IMR-90 (cell line): ENCODE measurements around the gene SKAP1. TPM values are rescaled to one million over a fixed set of nuclear protein-coding genes. Genes with fewer than 3 reads are reported as not detected.

ENCODE experiments used
- ATAC-seq: fragments of 200-7000 bp; cut with Tn5 transposase; 2 replicates; pipeline ENCODE4 v1.9.1; 2020; ENCODE audit warnings: low read depth, mild to moderate bottlenecking, moderate library complexity
- BruUV-seq: library from RNA; stranded (reverse); fragments of 400-500 nt; replicated peaks from 2 replicates; lab custom pipeline; 2021; lab: Mats Ljungman, UMichigan
- CTCF ChIA-PET: fragments of 300-600 bp; formaldehyde crosslinking; extraction: SDS; loops from one replicate; lab custom pipeline; 2021; ENCODE audit warnings: antibody characterized with exemption; lab: Yijun Ruan, JAX
- POLR2A ChIA-PET: fragments of 300-600 bp; sonication (Branson Sonifier 250); formaldehyde crosslinking; loops from one replicate; lab custom pipeline; 2022; ENCODE audit warnings: antibody characterized with exemption; ENCODE audit not compliant: unreplicated experiment; lab: Charles Lee
- DNase-seq: peaks from one replicate; pipeline ENCODE4 v3.0.0; 2013
- H2AFZ ChIP-seq: replicated peaks from 2 replicates; pipeline ENCODE3; 2013; ENCODE audit warnings: low read length, mild to moderate bottlenecking; ENCODE audit not compliant: poor library complexity
- H2AK5ac ChIP-seq: 2 replicates; pipeline ENCODE4 v1.6.1; 2013; ENCODE audit warnings: low read depth, low read length, inconsistent platforms
- H2AK9ac ChIP-seq: replicated peaks from 2 replicates; pipeline ENCODE3; 2013; ENCODE audit warnings: mild to moderate bottlenecking, low read depth, low read length, moderate library complexity; ENCODE audit not compliant: poor library complexity
- H2BK120ac ChIP-seq: 2 replicates; pipeline ENCODE4 v1.6.1; 2013; ENCODE audit warnings: low read depth, low read length, inconsistent platforms
- H2BK15ac ChIP-seq: 3 replicates; pipeline ENCODE4 v1.6.1; 2013; ENCODE audit warnings: low read depth, low read length, inconsistent platforms
- H2BK20ac ChIP-seq: 2 replicates; pipeline ENCODE4 v1.6.1; 2013; ENCODE audit warnings: low read depth, mild to moderate bottlenecking, inconsistent platforms, low read length, moderate library complexity
- H2BK5ac ChIP-seq: 2 replicates; pipeline ENCODE4 v1.6.1; 2013; ENCODE audit warnings: mild to moderate bottlenecking, low read depth, low read length, inconsistent platforms; ENCODE audit not compliant: poor library complexity, severe bottlenecking
- H3K14ac ChIP-seq: replicated peaks from 2 replicates; pipeline ENCODE4 v1.6.1; 2013; ENCODE audit warnings: low read depth, low read length, inconsistent platforms
- H3K18ac ChIP-seq: 2 replicates; pipeline ENCODE4 v1.6.1; 2013; ENCODE audit warnings: low read depth, low read length, control low read depth
- H3K23ac ChIP-seq: 2 replicates; pipeline ENCODE4 v1.6.1; 2013; ENCODE audit warnings: low read depth, low read length, inconsistent platforms
- H3K27ac ChIP-seq: 2 replicates; pipeline ENCODE4 v1.5.1; 2013; ENCODE audit warnings: mild to moderate bottlenecking, control low read depth, low read length; ENCODE audit not compliant: insufficient read depth
- H3K27me3 ChIP-seq: 2 replicates; pipeline ENCODE4 v1.6.1; 2013; ENCODE audit warnings: low read length; ENCODE audit not compliant: control insufficient read depth, insufficient read depth
- H3K36me3 ChIP-seq: 2 replicates; pipeline ENCODE4 v1.6.1; 2013; ENCODE audit warnings: low read length, mixed read lengths; ENCODE audit not compliant: control insufficient read depth, insufficient read depth
- H3K4ac ChIP-seq: 2 replicates; pipeline ENCODE4 v1.6.1; 2013; ENCODE audit warnings: low read depth, low read length, inconsistent platforms
- H3K4me1 ChIP-seq: 2 replicates; pipeline ENCODE4 v1.6.1; 2013; ENCODE audit warnings: low read length, mixed read lengths; ENCODE audit not compliant: control insufficient read depth, insufficient read depth
- H3K4me2 ChIP-seq: 2 replicates; pipeline ENCODE4 v1.6.1; 2013; ENCODE audit warnings: low read depth, mild to moderate bottlenecking, control low read depth, low read length, moderate library complexity
- H3K4me3 ChIP-seq: 2 replicates; pipeline ENCODE4 v1.5.1; 2013; ENCODE audit warnings: low read depth, mild to moderate bottlenecking, control low read depth, low read length, moderate library complexity; ENCODE audit not compliant: insufficient read depth
- H3K56ac ChIP-seq: 2 replicates; pipeline ENCODE4 v1.6.1; 2013; ENCODE audit warnings: low read length, inconsistent platforms; ENCODE audit not compliant: insufficient read depth; ENCODE audit errors: extremely low read depth
- H3K79me1 ChIP-seq, 2 experiments: 2 replicates each; pipeline ENCODE4 v1.6.1; 2013; ENCODE audit warnings: low read length in 2 of 2, inconsistent platforms in 1 of 2, low read depth in 1 of 2
- H3K9ac ChIP-seq: 2 replicates; pipeline ENCODE4 v1.6.1; 2013; ENCODE audit warnings: low read depth, low read length, control low read depth
- H3K9me1 ChIP-seq: 2 replicates; pipeline ENCODE4 v1.6.1; 2013; ENCODE audit warnings: low read length, inconsistent platforms; ENCODE audit not compliant: insufficient read depth
- H3K9me3 ChIP-seq: 2 replicates; pipeline ENCODE4 v1.6.1; 2013; ENCODE audit warnings: low read length; ENCODE audit not compliant: control insufficient read depth, insufficient read depth
- H4K20me1 ChIP-seq: 2 replicates; pipeline ENCODE4 v1.6.1; 2013; ENCODE audit warnings: low read length, inconsistent platforms; ENCODE audit not compliant: insufficient read depth
- H4K5ac ChIP-seq: 2 replicates; pipeline ENCODE4 v1.6.1; 2013; ENCODE audit warnings: mild to moderate bottlenecking, low read depth, low read length, control low read depth
- H4K8ac ChIP-seq, 2 experiments: 2 replicates each; pipeline ENCODE4 v1.6.1; 2013; ENCODE audit warnings: low read depth in 2 of 2, low read length in 2 of 2, control low read depth in 1 of 2, inconsistent platforms in 1 of 2
- H4K91ac ChIP-seq: 2 replicates; pipeline ENCODE4 v1.6.1; 2013; ENCODE audit warnings: low read depth, low read length, inconsistent platforms; ENCODE audit not compliant: insufficient read depth
- BHLHE40 ChIP-seq: fragments of 150-350 bp; IDR thresholded peaks from 2 replicates; pipeline ENCODE4 v1.6.1; 2016; ENCODE audit warnings: mild to moderate bottlenecking, low read depth, low read length
- CEBPB ChIP-seq: IDR thresholded peaks from 2 replicates; pipeline ENCODE4 v1.6.1; 2012; ENCODE audit warnings: low read depth, low read length, improper control_type of control experiment
- CHD1 ChIP-seq: IDR thresholded peaks from 2 replicates; pipeline ENCODE4 v1.6.1; 2012; ENCODE audit warnings: low read depth, low read length, improper control_type of control experiment
- FOS ChIP-seq: fragments of 150-350 bp; IDR thresholded peaks from 2 replicates; pipeline ENCODE4 v1.6.1; 2016; ENCODE audit warnings: low read depth, low read length
- MAFK ChIP-seq: IDR thresholded peaks from 2 replicates; pipeline ENCODE4 v1.6.1; 2012; ENCODE audit warnings: low read depth, low read length, improper control_type of control experiment
- MAZ ChIP-seq: IDR thresholded peaks from 2 replicates; pipeline ENCODE4 v1.6.1; 2012; ENCODE audit warnings: low read depth, mild to moderate bottlenecking, low read length, improper control_type of control experiment, moderate library complexity, borderline replicate concordance
- MXI1 ChIP-seq: IDR thresholded peaks from 2 replicates; pipeline ENCODE4 v1.6.1; 2012; ENCODE audit warnings: low read depth, mild to moderate bottlenecking, low read length, moderate library complexity, borderline replicate concordance
- NFE2L2 ChIP-seq: fragments of 150-350 bp; IDR thresholded peaks from 2 replicates; pipeline ENCODE4 v1.6.1; 2016; ENCODE audit warnings: low read depth, mild to moderate bottlenecking, low read length
- POLR2A ChIP-seq: IDR thresholded peaks from 2 replicates; pipeline ENCODE4 v1.6.1; 2012; ENCODE audit warnings: mild to moderate bottlenecking, low read depth, low read length
- RAD21 ChIP-seq: IDR thresholded peaks from 2 replicates; pipeline ENCODE4 v1.6.1; 2012; ENCODE audit warnings: low read length, improper control_type of control experiment
- RCOR1 ChIP-seq: IDR thresholded peaks from 2 replicates; pipeline ENCODE4 v1.6.1; 2012; ENCODE audit warnings: mild to moderate bottlenecking, low read length, improper control_type of control experiment; ENCODE audit not compliant: insufficient replicate concordance
- RFX5 ChIP-seq: IDR thresholded peaks from 2 replicates; pipeline ENCODE4 v1.8.0; 2012; ENCODE audit warnings: low read depth, mild to moderate bottlenecking, low read length, moderate library complexity
- SMC3 ChIP-seq: fragments of 150-350 bp; IDR thresholded peaks from 2 replicates; pipeline ENCODE4 v1.6.1; 2016; ENCODE audit warnings: low read depth, mild to moderate bottlenecking, antibody characterized with exemption, low read length, moderate library complexity
- WGBS, 2 experiments: methylation state at CpG; one replicate each; pipeline versions ENCODE4 v1.1.5 to v1.1.7; 2013; ENCODE audit warnings: missing lambda C conversion rate in 2 of 2; ENCODE audit not compliant: insufficient read length in 1 of 2; ENCODE audit errors: extremely low coverage in 2 of 2; 5-methylcytosine and 5-hydroxymethylcytosine counted together
- dilution Hi-C: fragments of 300-500 bp; cut with HindIII; formaldehyde crosslinking; loops from one replicate; pipeline ENCODE4 v1.14.3; 2018; ENCODE audit warnings: low sequenced_read_pairs; ENCODE audit not compliant: unreplicated experiment
- in situ Hi-C: fragments of 300-500 bp; cut with MboI; formaldehyde crosslinking; loops from 3 replicates; pipeline ENCODE4 v1.14.3; 2019; ENCODE audit warnings: low sequenced_read_pairs, inconsistent platforms, mixed read lengths
- intact Hi-C: fragments of 100-400 bp; cut with micrococcal nuclease; formaldehyde crosslinking; loops from 2 replicates; pipeline ENCODE4 v1.10.0; 2022
- polyA plus RNA-seq, 3 experiments: library from polyadenylated mRNA; depleted of rRNA; stranded (reverse); fragments of >200 nt; gene quantifications; 2 replicates each; pipeline ENCODE4 v1.2.3, GENCODE V29; 2012; ENCODE audit warnings: low replicate concordance in 1 of 3
- total RNA-seq: library from RNA; depleted of rRNA; stranded (reverse); fragments of >200 nt; gene quantifications from 2 replicates; pipeline ENCODE4 v1.2.3, GENCODE V29; 2012
- TF ChIP-seq, protein P1 (sequence below): fragments of 150-350 bp; IDR thresholded peaks from 2 replicates; pipeline ENCODE4 v1.6.1; 2017; ENCODE audit warnings: mild to moderate bottlenecking, antibody characterized with exemption, low read length, low read depth
- TF ChIP-seq, protein P2 (sequence below): fragments of 150-350 bp; IDR thresholded peaks from 2 replicates; pipeline ENCODE4 v1.6.1; 2016; ENCODE audit warnings: low read depth, mild to moderate bottlenecking, low read length, moderate library complexity, borderline replicate concordance
- TF ChIP-seq, protein P3 (sequence below): conservative IDR thresholded peaks from 2 replicates; pipeline ENCODE4 v1.5.1; 2012; ENCODE audit warnings: mild to moderate bottlenecking, low read depth, low read length, improper control_type of control experiment

Gene SKAP1
- total and polyA plus RNA-seq, 2 of the 4 experiments (the other 2 are of a cell fraction), result not detected

DNA sequence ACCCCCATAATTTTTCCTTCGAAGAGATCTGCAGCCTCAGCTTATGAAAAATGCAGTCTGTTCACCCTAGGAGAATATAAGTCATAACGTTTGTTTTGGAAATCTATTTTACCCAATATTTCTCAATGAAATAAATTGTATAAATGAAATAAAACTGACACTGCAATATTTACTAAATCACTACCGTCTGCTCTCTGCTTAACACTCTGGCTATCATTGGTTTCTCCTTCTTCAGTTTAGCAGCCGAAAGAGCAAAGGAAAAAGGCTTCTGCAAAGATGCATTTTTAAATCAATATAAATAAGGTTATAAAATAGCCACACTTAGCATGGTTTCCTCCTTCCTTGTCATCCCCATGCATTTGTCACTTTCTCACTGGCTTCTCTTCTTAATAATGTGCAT, 174.3 kb downstream of the SKAP1 start:
- H2AK9ac ChIP-seq, result no peak overlapping the region
- peaks cover 32% of the 10 kb centered on the region for H3K27me3 ChIP-seq
- H3K79me1 ChIP-seq, result no peaks in the 10 kb centered on the region
- H2BK5ac ChIP-seq, result no peak overlapping the region
- no peak overlapping the region for H3K4me3 ChIP-seq
- CTCF ChIA-PET, result no interaction called here
- POLR2A ChIA-PET, result no interaction called here
- H4K8ac ChIP-seq, result no peak overlapping the region
- H3K14ac ChIP-seq, result no peak overlapping the region
- H3K9me1 ChIP-seq, result no peaks in the 10 kb centered on the region
- no peak overlapping the region for H2BK20ac ChIP-seq
- dilution Hi-C loops, result no loop called here
- no peaks in the 10 kb centered on the region for H3K36me3 ChIP-seq
- no peak overlapping the region for H2BK15ac ChIP-seq
- no peak overlapping the region for H3K9ac ChIP-seq
- H4K5ac ChIP-seq, result no peak overlapping the region
- no peak overlapping the region for H3K23ac ChIP-seq
- no peak overlapping the region for H2AFZ ChIP-seq
- no peak overlapping the region for H4K91ac ChIP-seq
- TF ChIP-seq RFX5 (no peak), NFE2L2 (no peak), MAZ (no peak), CEBPB (no peak), FOS (no peak), BHLHE40 (no peak), MXI1 (no peak), RCOR1 (no peak), CHD1 (no peak), POLR2A (no peak), SMC3 (no peak), MAFK (no peak), RAD21 (no peak)
- TF ChIP-seq, protein P1, sequence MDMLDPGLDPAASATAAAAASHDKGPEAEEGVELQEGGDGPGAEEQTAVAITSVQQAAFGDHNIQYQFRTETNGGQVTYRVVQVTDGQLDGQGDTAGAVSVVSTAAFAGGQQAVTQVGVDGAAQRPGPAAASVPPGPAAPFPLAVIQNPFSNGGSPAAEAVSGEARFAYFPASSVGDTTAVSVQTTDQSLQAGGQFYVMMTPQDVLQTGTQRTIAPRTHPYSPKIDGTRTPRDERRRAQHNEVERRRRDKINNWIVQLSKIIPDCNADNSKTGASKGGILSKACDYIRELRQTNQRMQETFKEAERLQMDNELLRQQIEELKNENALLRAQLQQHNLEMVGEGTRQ, result no peak
- TF ChIP-seq, protein P2, sequence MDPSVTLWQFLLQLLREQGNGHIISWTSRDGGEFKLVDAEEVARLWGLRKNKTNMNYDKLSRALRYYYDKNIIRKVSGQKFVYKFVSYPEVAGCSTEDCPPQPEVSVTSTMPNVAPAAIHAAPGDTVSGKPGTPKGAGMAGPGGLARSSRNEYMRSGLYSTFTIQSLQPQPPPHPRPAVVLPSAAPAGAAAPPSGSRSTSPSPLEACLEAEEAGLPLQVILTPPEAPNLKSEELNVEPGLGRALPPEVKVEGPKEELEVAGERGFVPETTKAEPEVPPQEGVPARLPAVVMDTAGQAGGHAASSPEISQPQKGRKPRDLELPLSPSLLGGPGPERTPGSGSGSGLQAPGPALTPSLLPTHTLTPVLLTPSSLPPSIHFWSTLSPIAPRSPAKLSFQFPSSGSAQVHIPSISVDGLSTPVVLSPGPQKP, result no peak
- TF ChIP-seq, protein P3, sequence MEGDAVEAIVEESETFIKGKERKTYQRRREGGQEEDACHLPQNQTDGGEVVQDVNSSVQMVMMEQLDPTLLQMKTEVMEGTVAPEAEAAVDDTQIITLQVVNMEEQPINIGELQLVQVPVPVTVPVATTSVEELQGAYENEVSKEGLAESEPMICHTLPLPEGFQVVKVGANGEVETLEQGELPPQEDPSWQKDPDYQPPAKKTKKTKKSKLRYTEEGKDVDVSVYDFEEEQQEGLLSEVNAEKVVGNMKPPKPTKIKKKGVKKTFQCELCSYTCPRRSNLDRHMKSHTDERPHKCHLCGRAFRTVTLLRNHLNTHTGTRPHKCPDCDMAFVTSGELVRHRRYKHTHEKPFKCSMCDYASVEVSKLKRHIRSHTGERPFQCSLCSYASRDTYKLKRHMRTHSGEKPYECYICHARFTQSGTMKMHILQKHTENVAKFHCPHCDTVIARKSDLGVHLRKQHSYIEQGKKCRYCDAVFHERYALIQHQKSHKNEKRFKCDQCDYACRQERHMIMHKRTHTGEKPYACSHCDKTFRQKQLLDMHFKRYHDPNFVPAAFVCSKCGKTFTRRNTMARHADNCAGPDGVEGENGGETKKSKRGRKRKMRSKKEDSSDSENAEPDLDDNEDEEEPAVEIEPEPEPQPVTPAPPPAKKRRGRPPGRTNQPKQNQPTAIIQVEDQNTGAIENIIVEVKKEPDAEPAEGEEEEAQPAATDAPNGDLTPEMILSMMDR, result no peak
- in situ Hi-C loops, result no loop called here
- no peaks in the 10 kb centered on the region for H4K20me1 ChIP-seq
- no peak overlapping the region for H3K56ac ChIP-seq
- no peak overlapping the region for H3K18ac ChIP-seq
- H3K27ac ChIP-seq, result no peak overlapping the region
- no peak overlapping the region for H3K4me2 ChIP-seq
- no TSS peak for BruUV-seq
- H3K4me1 ChIP-seq, result no peaks in the 10 kb centered on the region
- ATAC-seq, result no peak
- intact Hi-C loops, result no loop called here
- no peak overlapping the region for H3K4ac ChIP-seq
- DNase-seq, result no peak
- WGBS, 2 experiments, result no CpG with 5 or more reads among the region's 4 CpGs
- no peaks in the 10 kb centered on the region for H3K9me3 ChIP-seq
- H2AK5ac ChIP-seq, result no peak overlapping the region
- no peak overlapping the region for H2BK120ac ChIP-seq
